ENCODE results near the gene TRIM3. TPM values are rescaled to one million over a fixed set of nuclear protein-coding genes. Genes with fewer than 3 reads are reported as not detected.

The TRIM3 gene
- total RNA-seq, 1 donor from 2014 or later: 31.0 TPM

- no peak for TF ChIP-seq CTCF (conservative IDR thresholded peaks at IDR 0.05; ENCODE audit: low read depth, low read length)
- DNase-seq (ENCODE audit: low read depth): peak; percentile 7
- no peak overlapping the region for H3K4me3 ChIP-seq (ENCODE audit: low read depth, low read length)
Observed at GRCh38 chr11:6468712-6469495, 4.8 kb downstream of the TRIM3 start.

GRCh38 chr11:6459099-6459450, 14.7 kb downstream of the TRIM3 start:
- no peak overlapping the region for H3K4me3 ChIP-seq (ENCODE audit: low read depth, low read length)
- TF ChIP-seq CTCF (conservative IDR thresholded peaks at IDR 0.05; ENCODE audit: low read depth, low read length): no peak
- no peak for DNase-seq (ENCODE audit: low read depth)

- TF ChIP-seq CTCF (conservative IDR thresholded peaks at IDR 0.05; ENCODE audit: low read depth, low read length): no peak
- H3K4me3 ChIP-seq (ENCODE audit: low read depth, low read length): no peak overlapping the region
- DNase-seq (ENCODE audit: low read depth): no peak
Observed at GRCh38 chr11:6458352-6459098, 15.2 kb downstream of the TRIM3 start.

- no peak for DNase-seq (ENCODE audit: low read depth)
- no peak overlapping the region for H3K4me3 ChIP-seq (ENCODE audit: low read depth, low read length)
- no peak for TF ChIP-seq CTCF (conservative IDR thresholded peaks at IDR 0.05; ENCODE audit: low read depth, low read length)
Observed at GRCh38 chr11:6457581-6458320, 16.0 kb downstream of the TRIM3 start.

- no peak overlapping the region for H3K4me3 ChIP-seq (ENCODE audit: low read depth, low read length)
- DNase-seq (ENCODE audit: low read depth): no peak
- TF ChIP-seq CTCF (conservative IDR thresholded peaks at IDR 0.05; ENCODE audit: low read depth, low read length): no peak
Observed at GRCh38 chr11:6456361-6457073, 17.2 kb downstream of the TRIM3 start.

- no peak for DNase-seq (ENCODE audit: low read depth)
- no peak for TF ChIP-seq CTCF (conservative IDR thresholded peaks at IDR 0.05; ENCODE audit: low read depth, low read length)
- H3K4me3 ChIP-seq (ENCODE audit: low read depth, low read length): no peak overlapping the region
Observed at GRCh38 chr11:6455070-6455469, 18.7 kb downstream of the TRIM3 start.
